IPS-18c (cell line): Measurements from ENCODE around the gene LIN7C.

Experiments
- H3K4me3 ChIP-seq: 2 replicates; pipeline ENCODE4 v1.7.0; 2013; ENCODE audit warnings: low read depth, mild to moderate bottlenecking, low read length, moderate library complexity; ENCODE audit not compliant: insufficient read depth
- H3K9me3 ChIP-seq: one replicate; pipeline ENCODE4 v1.6.1; 2013; ENCODE audit warnings: mild to moderate bottlenecking, low read length, moderate library complexity; ENCODE audit not compliant: control insufficient read depth, insufficient read depth

Gene LIN7C

DNA sequence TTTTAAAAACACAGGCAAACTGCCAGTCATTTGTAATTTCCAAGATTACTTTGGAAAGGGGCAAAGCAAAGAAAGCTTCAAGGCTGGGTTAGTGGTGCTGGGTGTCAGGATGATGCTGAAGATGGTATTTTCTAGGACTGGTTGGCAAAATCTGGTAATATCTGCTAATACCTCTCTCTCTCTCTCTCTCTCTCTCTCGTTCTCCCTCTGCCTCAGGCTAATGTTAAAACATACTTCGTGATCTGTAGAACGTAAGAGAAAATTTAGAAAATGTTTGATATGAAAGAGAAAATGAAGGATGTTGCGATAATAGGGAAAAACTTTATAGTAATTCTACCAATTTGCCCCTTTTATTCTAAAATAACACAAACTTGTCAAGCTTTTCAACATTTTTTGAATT is 24.6 kb downstream of the LIN7C start:
- Histone ChIP-seq H3K4me3 (no peak overlapping the region), H3K9me3 (peaks cover 2% of the 10 kb centered on the region)

DNA sequence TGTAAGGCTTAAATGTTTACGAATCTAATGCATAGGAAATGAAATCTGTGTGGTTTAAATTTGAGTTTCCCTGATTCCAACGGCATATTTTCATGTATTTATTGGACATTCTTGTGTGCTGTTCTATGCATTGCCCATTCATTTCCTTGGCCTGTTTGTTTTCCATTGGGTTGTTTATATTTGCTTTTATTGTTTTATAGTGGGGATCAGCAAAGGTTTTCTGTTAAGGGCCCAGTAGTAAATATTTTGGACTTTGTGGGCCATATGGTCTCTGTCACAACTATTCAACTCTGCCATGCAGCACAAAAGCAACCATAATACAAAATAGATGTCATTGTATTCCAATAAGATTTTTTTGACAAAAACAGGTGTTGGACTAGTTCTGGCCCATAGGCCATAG is 28.7 kb downstream of the LIN7C start:
- Histone ChIP-seq H3K4me3 (no peak overlapping the region), H3K9me3 (no peaks in the 10 kb centered on the region)

DNA sequence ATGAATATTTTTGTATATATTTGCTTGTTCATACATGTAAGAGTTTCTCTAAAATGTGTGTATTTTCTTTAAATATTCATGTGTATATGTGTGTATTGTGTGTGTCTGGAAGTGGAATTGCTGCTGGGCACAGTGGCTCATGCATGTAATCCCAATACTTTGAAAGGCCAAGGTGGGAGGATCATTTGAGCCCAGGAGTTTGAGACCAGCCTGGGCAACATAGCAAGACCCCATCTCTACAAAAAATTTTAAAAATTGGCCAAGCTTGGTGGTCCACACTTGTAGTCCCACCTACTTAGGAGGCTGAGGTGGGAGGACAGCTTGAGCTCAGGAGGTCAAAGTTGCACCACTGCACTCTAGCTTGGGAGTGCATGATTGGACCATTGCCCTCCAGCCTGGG is 29.3 kb downstream of the LIN7C start:
- Histone ChIP-seq H3K4me3 (no peak overlapping the region), H3K9me3 (no peaks in the 10 kb centered on the region)

DNA sequence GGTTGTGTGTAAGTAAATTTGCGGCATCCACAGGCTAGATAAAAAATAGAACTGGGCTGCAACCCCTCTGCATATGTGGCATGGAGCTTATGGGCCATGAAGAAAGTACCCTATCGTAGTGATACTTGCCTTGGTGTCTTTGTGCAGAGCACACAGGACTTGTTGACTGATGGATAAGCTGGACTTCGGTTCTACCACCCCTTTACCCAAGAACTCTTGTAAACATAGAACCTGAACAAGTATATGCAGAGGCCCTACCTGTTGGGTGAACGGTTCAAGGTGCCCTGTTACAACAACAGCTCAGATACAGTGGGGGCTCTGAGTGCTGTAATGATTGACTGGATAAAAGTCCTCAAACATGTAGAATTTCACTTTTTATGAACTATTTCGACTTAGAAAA is 30.9 kb downstream of the LIN7C start:
- Histone ChIP-seq H3K9me3 (no peaks in the 10 kb centered on the region), H3K4me3 (no peak overlapping the region)

DNA sequence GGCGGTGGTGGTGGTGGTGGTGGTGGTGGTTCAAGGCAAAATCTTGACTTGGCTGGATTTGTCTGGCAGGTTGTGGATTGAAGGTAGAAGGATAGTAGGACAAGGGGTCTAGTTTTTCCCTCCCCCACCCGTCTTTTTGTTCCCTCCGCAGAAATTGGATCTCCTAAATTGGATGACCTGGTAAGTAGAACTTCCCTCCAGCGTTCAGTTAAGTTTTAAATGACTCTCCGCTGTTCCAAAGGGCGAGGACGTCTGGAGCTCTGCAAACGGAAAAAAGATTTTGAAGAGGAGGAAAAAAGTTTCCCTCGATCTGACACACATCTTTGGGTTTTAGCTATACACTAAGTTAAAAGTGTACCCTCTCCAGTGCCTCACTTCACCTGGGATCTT is 33.6 kb downstream of the LIN7C start:
- peak overlapping the region; percentile 43; the same call in 1 of the 2 replicates for H3K4me3 ChIP-seq
- H3K9me3 ChIP-seq, result no peaks in the 10 kb centered on the region

DNA sequence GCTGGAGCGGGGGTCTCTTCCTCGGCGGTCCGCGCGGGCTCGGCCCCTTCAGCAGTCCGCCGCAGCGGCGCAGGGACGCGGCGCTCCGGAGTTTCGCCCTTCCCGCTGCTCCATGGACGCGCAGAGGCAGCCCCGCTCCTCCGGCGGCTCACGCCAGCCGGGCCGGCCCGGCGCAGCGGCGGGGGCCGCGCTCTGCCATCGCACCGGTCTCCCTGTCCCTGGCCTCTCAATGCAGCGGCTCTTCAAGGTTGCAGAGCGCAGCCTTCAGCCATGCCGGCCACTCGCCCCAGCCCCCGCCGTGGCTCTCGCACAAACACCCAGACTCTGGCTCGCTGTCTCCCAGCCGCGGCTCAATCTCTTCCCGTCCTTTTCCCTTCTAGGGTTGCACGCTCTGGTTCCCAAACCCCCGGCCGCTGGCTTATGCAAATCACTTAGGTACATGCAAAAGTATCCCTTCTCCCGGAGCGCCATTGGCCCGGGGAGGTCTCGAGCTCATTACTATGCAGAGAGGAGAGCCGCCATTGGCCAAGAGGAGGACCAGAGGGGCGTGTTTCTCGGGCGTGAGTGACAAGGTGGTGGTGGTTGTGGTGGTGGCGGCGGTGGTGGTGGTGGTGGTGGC is 34.1 kb downstream of the LIN7C start, which contains the start of gene LGR4:
Gene LGR4 (minus strand): TSS at position 393 of the 619 bp plus-strand sequence. CDS start 488 bp downstream, outside the sequence.
- Histone ChIP-seq H3K4me3 (peak within 1 kb of the TSS; percentile 87), H3K9me3 (no peaks in the 10 kb centered on the region)

DNA sequence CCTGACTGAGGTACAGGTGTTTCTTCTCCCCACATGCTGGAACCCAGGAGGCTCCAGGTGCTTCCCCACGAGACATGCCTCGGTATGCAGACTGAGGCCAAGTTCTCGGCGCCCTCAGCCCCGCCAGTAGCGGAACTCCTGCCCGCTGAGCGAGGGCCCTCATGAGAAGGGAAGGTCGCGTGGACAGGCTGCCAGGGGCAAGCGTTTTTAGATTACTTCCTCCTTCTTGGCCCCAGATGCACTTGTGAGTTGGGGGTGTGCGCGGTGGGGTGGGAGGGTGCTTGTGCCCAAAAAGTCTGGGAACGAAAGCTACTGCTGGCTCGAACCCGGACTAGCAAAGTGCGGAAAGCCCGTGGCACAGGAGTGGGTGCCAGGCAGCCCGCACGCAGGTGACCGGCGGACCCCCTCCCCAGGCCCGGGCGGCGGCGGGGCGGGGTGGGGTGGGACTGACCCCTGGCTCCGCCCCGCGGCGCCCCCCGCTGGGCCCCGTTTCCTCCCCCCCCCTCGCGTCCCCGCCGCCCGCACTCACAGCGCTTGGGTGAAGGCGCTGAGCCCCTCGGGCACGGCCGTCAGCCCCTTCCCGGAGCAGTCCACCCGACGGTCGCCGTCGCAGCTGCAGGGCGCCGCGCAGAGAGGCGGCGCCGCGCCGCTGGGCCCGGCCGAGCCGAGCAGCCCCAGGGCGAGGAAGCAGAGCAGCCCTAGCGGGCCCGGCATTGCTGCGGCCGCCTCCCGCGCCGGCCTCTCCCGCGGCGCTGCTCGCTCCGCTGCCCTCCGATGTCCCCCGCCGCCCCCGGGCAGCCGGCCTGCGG is 34.8 kb downstream of the LIN7C start:
- H3K9me3 ChIP-seq, result no peaks in the 10 kb centered on the region
- H3K4me3 ChIP-seq, result peak overlapping the region; percentile 87

DNA sequence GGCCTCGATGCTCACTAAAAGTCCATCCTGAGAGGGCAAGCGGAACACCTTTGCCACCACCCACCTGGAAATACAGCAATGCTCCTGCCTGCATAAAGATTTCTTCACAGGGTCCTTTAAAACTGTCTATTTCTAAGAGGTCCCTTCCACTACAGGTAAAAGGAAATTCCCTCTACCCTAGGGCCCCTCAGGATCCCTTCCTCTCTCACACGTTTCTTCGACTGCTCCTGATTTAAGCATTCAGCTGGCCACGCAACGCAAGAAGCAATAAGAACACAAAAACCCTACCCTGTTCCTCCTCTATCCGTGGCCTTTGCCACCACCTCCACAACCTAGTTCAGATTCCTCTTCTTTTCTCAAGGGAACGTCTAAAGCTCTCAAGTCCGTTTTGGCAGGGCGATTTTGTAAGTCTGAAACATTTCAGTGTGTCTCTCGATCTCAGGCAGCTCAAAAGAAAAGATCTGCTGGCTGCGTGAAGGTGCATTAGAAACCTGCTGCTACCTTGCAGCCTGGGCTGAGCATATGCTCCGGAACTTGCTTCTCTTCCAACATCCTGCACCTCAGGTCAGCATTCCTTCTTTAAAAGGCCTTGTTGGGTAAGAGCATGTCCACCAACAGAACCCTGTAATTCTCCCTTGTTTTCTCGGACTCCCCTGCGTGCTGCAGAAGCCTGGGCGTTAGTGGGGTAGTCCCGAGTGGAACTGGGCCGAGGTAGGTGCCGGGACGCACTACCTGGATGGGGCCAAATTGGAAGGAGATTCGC is 35.6 kb downstream of the LIN7C start:
- Histone ChIP-seq H3K4me3 (peak overlapping the region; percentile 87), H3K9me3 (no peaks in the 10 kb centered on the region)

DNA sequence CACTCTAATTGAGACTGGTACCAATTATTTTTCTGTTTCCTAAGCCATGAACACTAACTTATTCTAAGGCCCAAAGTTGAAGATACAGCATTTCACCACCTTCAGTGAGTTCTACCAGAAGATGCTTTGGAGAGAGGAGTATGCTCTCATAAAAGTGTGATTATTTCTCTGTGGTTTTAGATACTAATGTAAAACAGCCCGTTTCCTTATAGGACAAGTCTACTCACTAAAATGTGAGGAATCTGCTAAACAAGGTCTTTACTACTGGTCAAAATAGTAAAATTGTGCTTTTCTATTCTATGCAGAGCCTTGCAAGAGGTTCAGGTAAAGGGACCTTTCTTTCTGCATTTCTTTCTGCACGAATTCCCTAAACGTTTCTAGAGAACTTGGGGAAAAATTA is 36.4 kb downstream of the LIN7C start:
- Histone ChIP-seq H3K9me3 (no peaks in the 10 kb centered on the region), H3K4me3 (peak overlapping the region; percentile 87)

DNA sequence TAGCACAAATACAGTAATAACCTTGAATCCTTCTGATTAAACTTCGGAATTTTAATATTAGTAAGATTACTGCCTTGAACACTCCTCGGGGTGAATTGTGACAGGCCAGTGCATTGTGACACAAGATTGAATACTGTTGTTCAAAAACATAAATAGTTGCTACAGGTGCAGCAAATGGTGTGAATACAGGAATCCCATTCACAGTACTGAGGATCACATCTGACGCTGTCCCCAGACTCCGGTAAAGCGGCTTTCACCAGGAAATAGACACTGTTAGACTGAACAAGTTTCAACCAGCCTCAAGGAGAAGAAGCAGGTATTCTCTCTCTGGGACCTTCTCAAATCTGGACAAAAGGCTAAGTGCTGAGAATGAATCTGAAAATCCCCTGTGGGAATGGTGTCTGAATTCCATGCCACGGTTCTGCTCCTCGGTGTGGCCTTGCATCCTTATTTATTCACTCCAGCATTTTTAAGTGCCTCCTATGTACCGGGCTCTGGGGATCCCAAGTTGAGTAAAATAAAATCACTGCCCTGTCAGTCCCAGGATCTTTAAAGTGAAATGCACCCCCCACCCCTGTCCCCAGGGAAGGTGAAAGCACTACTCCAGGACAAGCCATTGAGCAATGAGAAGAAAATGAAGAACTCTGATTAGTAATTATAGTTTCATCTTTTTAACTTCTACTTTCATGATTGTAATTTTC is 37.4 kb downstream of the LIN7C start:
- peak overlapping the region; percentile 87 for H3K4me3 ChIP-seq

DNA sequence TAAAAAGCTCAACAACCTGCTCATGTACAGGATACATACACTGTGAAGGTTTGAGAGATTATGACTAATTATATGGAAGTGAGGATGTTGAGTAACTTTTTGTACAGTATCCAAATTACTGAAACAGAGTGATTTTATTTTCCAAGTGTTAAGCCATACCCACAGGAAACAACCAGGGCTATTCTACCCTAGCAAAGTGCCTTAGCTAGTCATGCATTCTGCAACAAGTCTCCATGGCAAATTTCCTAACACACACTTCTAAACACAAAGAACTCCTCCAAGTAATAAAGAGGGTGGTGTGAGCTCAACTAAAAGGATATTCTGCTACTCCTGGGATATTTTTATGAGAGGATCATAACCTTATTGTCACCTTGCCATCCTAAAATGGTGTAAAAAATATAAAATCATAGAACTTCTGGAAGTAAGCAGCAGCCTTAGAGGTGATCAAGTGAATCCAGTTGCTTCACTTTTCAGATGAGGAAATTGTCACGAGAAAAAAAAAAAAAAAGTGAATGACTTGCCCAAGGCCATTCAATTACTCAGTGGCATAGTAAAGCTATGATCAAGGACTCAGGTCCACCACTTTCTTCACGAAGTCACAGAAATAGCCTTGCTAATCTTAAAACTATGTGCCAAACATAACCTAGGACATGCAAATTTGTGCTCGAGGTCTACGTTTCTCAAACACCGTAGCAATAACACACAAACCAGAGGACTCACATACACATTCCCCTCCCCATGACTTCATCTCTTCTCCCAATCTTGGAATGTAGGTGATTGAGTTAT is 38.2 kb downstream of the LIN7C start:
- no peaks in the 10 kb centered on the region for H3K9me3 ChIP-seq

More for the DNA sequence above, 37.4 kb downstream of the LIN7C start:
- no peaks in the 10 kb centered on the region for H3K9me3 ChIP-seq

DNA sequence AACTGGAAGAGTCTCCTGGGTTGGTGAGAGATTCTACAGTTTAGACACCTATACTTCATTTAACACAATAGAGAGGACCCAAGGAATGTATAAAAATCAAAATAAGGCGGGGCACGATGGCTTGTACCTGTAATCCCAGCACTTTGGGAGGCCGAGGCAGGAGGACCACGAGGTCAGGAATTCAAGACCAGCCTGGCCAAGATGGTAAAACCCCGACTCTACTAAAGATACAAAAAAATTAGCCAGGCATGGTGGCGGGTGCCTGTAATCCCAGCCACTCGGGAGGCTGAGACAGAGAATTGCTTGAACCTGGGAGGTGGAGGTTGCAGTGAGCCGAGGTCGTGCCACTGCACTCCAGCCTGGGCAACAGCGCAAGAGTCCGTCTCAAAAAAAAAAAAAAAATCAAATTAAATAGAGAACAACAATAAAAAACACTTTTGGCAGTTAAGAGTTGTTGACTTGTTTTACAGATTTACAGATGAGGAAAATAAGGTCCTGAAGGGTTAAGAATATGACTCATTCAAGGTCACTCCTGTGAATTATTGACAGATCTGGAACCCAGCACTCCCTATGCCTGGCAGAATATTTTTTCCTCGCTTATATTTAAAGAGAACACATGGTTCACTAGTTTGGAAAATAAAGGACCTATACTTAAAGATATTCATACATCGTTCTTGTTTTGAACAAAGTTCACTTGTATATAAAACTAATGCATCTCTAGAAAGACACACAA is 39.2 kb downstream of the LIN7C start:
- Histone ChIP-seq H3K9me3 (no peaks in the 10 kb centered on the region), H3K4me3 (no peak overlapping the region)

More for the DNA sequence above, 38.2 kb downstream of the LIN7C start:
- H3K4me3 ChIP-seq, result peak overlapping the region; percentile 36

DNA sequence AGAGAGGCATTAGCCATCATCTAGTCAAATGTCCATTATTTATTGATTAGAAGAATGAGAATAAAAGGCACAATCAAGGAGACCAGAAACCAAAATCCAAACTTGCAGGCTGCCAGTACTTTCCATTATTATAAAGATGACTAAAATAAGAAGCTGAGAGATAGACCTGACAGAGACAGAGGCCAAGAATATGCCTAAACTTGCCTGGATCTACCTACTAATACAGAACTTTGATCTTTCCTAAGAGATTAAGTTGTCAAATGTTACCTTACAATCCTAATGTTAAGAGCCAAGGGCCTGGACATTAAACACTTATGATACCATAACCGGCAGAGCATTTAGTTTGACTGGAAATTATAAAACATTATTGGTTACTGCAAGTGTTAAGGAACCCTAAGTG is 40.2 kb downstream of the LIN7C start:
- Histone ChIP-seq H3K9me3 (no peaks in the 10 kb centered on the region), H3K4me3 (no peak overlapping the region)

DNA sequence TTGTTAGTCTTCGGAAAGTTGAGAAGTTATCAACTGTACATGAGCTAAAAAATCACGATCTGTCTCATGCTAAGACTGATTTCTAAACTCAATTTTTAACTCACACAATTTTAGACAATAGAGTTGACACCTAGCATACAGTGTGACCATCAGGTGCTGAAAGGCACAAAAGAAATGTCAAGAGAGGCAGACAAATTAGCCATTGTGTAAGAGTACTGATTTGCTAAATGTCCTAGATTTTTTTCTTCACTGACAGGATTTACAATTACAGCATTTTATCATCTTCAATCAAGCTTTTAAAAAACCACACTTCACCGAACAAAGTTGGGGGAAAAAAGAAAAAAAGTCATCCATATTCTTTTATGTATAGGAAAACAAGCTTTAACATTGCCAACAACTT is 40.9 kb downstream of the LIN7C start:
- Histone ChIP-seq H3K9me3 (no peaks in the 10 kb centered on the region), H3K4me3 (no peak overlapping the region)

DNA sequence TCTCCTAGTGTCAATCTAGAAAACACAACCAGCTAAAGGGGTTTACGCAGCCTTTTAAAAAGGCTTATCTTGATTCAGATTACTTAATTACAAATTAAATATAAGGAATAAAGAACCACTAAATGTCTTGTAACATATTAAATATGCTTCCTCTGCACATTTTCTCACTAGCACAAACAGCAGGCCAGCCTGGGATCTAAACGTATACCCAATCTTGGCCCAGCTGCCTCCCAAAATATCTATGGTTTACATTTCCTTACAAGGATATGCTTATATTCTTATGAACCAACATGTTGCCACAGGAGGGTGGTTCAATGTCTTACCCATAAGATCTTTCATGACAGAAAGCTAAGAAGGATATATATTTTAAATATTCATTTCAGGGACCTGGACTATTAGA is 41.7 kb downstream of the LIN7C start:
- Histone ChIP-seq H3K9me3 (no peaks in the 10 kb centered on the region), H3K4me3 (no peak overlapping the region)

DNA sequence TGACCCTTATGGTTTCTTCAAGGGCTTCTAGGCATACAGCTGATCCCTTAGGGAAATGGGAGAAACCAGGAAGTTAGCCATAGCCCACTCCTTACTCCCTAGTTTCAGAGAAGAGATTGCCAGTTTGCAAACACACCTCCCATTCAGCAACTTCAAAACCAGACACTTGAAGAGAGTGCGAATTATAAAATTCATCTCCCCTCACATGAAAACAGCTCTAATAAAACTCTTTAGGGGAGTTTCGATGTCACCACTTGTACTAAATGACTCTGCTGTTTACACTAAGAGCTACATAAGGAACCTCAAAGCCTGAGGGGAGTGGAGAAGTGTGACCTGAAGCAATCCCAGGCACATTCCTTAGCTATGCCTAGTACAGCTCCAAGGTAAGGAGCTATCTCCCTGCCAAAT is 42.3 kb downstream of the LIN7C start:
- Histone ChIP-seq H3K9me3 (no peaks in the 10 kb centered on the region), H3K4me3 (no peak overlapping the region)
